CD4-positive, alpha-beta T cell treated with Interleukin-4 for 1 hour (primary cell): ENCODE results near the gene CDC42EP3.

ENCODE experiments used
- DNase-seq, 2 donors: peaks; one replicate each; pipeline ENCODE4 v3.0.0-alpha.2; 2020 to 2022

CDC42EP3 gene

DNA sequence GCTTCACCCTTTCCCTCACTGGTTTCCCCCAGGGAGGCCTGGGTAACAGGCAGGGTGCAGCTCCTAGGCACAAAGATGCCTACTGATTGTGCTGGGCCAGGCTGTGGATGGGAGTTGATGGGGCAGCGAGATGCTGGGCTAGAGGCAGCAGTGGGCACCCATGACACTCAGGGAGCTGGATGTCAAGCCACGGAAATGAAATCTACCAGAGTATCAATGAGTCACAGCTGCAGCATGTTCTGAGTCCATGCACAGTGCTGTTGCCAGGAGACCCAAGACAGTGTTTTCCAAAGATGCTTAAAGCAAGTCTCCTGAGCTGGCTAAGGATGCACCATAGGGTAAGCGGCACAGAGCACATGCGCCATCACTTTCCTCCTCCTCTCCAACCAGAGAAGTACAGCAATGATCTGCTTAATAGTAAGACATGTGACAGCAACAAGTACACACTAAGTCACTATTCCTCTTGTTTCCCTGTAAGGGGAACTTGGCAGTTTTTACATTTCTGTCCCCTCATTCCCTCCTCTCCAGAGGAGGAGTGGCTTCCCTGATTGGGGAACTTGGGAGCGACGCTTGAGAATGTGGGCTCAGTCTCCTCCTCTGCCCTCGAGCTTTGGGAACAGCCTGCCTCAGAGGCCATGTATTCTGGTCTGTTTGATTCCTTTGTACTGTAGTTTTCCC lies 57.2 kb downstream of the CDC42EP3 start:
- no peak for DNase-seq

GRCh38 chr2:37612382-37612781 lies 59.1 kb downstream of the CDC42EP3 start:
- DNase-seq = no peak

DNA sequence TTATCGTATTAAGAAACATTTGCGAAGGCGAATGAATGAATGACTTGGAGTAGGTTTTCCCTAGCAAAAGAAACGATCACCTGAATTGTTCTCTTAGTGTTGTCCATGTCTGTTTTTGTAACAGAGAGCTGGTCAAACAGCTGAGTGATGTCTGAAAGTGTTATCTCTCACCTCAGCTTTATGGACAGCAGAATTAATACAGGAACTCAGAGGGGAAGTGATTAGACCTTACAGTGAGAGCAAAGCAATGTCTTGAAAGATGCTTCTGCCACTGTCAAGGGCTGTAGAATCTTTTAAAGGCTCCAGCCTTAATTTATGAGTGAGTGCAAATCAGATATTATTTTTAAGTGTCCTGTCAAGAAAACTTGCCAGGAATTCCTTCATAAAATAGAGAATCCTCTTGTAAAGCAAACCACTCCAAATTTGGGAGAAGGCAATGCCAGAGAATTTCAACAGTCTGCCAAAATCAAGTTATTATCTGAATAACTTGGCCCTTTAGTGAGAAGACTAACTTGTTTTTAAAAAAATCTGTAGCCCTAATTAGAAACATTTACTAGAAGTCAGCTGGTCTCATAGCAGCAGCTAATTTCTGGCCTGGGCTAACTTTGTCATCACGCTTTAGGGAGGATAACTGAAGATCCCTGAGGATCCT lies 60.7 kb downstream of the CDC42EP3 start:
- no peak for DNase-seq

- DNase-seq = no peak
These were observed 61.7 kb downstream of the CDC42EP3 start for GRCh38 chr2:37609782-37610181.

- DNase-seq = no peak
These were observed 66.7 kb downstream of the CDC42EP3 start for GRCh38 chr2:37604716-37605115.

DNA sequence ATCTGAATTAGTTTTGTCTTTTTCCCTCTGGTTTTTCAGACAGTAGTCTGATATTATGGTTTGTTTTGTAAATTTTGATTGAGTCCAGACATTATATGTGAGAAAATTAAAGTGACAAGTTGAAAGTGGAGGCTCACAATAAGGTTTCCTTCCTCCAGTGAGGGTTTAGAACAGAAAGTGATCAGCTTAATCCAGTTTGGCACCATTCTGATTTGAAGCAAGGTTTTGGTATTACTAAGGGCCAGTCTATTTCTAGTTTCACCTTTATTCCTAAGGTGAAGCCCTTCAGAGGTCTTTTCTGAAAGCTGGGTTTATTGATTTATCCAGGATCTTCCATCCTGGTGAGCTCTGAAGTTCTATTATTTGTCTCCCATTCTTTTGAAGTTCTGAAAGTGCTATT lies 68.7 kb downstream of the CDC42EP3 start:
- DNase-seq = no peak

DNA sequence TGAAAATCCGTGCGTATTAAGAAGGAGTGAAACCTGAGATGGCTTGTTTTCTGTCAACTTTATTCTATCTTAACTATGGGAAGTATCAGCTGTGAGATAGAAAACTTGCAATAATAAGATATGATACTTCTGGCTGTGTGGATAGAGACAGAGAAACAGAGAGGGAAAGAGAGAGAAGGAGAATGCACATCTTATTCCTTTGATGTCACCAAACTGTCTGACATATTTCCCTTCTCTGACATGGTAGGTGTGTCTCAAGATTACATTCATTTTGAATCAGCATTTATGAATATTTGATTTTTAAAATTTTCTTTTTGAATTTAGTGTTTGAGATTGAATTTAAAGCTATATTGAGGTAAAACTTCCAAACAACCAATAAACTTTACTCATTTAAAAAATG lies 69.4 kb downstream of the CDC42EP3 start:
- DNase-seq = no peak

GRCh38 chr2:37601569-37601968 lies 69.9 kb downstream of the CDC42EP3 start:
- no peak for DNase-seq

- no peak for DNase-seq
These were observed 70.7 kb downstream of the CDC42EP3 start for GRCh38 chr2:37600735-37601134.

DNA sequence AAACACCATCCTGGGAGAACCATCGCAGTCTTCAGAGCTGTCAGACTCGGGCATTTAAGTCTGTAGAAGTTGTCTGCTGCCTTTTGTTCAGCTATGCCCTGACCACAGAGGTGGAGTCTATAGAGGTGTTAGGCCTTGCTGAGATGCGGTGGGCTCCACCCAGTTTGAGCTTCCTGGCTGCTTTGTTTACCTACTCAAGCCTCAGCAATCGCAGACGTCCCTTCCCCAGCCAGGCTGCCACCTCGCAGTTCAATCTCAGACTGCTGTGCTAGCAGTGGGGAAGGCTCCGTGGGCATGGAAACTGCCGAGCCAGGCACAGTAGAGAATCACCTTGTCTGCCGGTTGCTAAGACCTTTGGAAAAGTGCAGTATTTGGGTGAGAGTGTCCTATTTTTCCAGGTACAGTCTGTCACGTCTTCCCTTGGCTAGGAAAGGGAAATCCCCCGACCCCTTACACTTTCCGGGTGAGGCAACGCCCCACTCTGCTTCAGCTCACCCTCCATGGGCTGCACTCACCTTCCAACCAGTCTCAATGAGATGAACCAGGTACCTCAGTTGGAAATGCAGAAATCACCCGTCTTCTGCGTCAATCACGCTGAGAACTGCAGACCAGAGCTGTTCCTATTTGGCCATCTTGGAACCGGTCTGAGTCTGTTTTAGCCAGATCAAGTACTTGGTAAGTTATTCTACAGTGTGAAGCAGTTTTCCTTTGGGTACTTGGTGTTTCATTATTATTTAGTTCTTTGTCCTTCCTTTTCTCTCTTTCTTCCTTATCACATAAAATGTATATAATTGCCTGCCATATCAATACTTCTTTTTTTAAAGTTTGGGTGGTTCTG lies 71.5 kb downstream of the CDC42EP3 start:
- DNase-seq = peak; percentile 77 to 87

GRCh38 chr2:37593694-37594093 lies 77.7 kb downstream of the CDC42EP3 start:
- no peak for DNase-seq

DNA sequence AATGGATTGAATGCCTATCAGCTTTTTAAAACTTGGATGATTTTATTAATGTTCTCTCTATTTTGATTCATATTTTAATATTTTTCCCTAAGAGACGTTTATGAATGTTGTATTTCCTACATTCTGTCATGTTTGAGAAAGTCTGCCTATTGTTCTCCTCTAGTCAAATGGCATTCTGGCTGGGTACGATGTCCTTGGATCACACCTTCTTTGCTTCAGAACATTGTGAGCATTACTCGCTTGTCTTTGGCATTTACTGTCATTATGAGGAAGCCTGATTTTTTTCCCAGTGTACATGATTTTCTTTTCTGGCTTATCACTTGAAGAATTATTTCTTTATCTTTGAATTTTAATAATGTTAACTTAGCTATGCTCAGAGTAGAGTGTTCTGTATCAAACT lies 78.4 kb downstream of the CDC42EP3 start:
- no peak for DNase-seq
